Measurements from ENCODE around the gene NAPA.

The NAPA gene

DNA sequence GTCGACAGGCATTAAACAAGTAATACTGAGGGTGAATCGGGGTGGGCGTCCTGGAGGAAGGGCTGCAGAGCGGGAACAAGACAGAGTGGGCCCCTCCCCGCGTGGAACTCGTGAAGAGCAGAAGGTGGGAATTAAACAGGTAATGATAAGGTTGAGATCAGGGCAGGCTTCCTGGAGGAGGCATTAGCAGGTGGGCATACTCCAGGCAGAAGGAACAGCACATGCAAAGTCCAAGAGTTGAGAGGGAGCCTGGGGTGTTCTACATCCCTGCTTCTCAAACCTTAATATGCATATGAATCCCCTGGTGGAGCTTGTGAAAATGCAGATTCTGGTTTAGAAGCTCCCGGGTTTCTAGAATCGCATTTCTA, 66.5 kb downstream of the NAPA start:
- no peak for DNase-seq

DNA sequence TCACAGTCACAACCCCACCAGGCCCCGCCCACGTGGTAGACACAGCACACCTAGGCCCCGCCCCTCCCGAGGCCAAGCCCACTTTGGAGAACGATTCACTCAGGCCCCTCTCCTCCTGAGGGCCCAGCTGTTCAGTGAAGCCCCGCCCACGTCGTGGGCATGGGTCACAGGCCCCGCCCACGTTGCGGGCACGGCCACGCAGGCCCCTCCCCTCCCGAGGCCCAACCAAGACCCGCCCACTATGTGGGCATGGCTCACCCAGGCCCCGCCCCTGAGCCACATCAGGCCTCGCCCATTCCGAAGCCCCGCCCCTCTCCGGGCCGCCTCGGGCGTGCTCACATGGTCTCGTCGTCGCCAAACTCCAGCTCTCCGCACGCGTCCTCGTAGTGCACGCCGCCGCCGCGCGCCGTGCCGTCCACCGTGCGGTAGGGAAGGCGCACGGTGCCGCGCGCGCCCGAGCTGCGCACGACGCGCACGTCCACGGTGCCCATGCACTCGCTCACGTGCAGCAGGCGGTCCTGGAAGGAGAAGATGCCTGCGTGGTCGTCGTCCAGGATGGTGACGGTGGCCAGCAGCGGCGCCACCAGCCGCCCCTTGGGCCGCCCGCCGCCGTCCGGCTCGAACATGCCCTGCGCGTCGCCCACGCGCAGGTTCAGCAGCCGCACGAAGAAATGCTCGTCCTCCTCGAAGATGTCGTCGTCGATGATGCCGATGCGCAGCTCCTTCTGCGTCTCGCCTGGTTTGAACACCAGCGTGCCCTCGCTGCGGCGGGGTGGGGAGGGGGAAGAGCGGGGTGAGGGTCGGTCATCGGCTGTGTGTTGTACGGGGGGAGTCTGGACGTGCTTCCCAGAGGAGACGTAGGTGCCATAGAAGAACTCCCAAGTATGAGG, 67.1 kb downstream of the NAPA start:
- no peak for DNase-seq

DNA sequence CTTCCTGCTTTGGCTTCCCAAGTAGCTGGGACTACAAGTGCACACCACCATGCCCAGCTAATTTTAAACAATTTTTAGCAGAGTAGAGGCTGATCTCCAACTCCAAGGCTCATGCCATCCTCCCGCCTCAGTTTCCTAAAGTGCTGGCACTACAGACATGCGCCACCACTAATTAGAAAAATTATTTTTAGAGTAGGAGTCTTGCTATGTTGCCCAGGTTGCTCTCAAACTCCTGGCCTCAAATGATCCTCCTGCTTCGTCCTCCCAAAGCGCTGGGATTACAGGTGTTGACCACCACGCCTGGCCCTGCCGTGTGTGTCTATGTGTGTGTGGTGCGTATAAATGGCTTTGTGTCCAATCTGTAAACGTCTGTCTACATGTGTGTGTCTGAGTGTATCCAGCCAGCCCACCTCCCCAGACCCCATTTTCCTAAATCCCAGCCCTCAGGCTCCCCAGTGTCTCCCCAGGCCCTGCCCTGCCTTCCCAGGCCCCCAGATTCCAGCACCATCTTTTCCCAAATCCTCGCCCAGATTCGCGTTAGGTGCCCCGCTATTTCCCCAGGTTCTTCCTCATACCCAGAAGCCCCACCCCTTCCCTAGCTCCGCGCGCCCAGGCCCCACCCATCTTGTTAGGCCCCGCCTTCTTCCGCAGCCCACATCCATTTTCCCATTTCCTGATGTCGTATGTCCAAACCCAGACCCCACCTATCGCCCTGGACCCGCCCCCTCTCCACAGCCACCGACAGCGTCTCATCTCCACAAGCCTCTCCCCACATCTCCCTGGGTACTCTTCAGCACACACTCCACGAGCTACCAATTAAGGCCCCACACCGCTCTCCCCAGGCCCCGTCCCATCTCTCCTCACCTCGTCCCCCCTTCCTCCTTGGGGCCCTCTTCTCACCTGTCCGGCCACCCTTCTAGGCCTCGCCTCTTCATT, 68.1 kb downstream of the NAPA start:
- no peak for DNase-seq

DNA sequence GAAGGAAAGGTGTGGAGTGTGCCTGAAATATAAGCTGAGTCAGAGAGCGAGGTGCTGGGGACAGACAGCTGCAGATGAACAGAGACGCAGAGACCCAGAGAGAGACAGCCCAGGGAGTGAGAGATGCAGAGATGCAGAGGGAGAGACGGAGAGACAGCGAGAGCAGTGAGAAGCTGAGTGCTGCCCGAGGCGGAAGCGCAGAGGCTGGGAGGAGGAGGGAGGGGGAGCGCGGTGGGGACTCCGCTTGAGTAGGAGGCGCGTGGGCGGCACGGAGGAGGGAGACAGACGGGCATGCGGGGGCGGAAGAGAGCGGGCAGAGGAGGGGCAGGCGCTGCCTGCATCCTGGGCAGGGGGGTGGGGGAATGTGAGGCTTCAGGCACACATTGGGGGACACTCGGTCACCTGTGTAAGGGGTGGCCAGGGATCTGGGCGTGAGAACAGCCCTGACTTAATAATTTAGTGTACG, 68.9 kb downstream of the NAPA start:
- DNase-seq: peak in 1 of 2 donors; percentile 79

DNA sequence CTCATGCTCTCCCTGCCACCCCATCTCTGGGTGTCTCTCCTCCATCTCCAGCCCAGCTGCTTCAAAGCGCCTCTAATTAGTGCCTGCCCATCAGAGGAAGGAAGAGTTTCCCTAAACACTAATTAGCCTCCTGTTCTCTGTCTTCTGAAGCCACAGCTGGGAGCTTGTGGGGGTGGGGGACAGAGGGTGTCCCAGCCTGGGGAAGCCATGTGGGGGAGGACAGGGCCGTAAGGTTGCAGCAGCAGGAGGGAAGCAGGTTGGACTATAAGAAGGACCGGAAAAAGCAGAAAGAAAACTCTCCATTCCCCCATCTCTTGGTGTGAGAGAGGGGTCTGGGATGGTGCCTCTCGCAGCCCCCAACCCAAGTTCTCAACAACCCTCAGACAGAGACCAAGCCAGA, 69.3 kb downstream of the NAPA start:
- DNase-seq: no peak

DNA sequence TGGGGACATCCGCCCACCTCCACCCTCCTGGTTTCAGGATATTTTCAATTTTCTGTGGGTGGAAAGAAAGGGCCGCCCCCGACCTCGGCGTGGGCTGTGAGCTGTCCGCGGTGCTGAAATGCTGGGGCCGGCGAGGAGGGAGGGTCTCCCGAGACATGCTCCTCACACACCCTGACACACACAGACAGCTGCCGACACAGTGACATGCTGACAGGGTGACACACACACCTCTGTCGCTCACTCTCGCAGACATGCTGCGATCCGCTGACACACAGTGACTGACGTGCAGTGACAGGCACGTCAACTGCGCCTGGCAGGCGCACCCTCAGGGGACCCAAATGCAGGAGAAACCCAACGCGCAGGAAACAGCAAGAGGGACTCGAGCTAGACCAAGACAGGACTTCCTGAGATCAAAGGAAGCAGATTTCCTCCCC, 70.5 kb downstream of the NAPA start:
- DNase-seq: no peak

DNA sequence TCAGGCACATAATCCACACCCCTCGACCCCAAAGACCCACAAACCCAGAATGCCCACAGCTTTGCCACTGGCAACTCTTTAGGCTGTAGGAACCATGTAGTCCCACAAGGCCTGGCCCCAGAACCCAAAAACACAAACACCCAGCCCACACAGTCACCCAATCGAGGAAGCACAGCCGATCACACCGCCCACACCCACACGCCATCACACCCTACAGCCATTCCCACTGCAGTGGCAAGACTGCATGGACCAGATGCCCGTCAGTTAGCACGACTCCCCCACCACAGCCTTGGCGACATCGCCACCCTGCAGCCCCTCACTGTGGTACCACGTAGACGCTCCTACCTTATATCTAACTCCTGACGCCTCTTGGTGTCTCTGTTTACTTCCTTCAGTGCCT, 71.5 kb downstream of the NAPA start:
- no peak for DNase-seq

DNA sequence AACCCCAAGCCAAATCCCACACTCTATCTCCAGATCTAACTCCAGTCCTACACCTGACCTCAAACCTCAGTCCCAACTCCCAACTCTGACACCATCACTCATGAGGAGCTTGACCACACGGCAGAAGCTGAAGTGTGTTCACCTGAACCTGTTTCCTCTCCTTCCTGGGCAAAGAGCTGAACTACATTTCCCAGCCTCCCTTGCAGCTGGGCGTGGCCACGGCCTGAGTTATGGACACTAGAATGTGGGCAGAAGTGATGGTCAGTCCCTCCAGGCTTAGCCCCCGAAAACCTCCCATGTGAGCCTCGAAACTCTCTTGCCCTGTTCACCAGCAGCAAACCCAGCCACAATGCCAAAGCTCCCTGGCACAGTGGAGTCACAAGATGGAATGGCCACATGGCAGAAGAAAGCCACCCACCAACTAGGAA, 76.1 kb downstream of the NAPA start:
- DNase-seq: no peak

Measured in bone marrow (tissue), 2 donors.